AG04450 (cell line): ENCODE results near the gene TMEM59L. TPM values are rescaled to one million over a fixed set of nuclear protein-coding genes. Genes with fewer than 3 reads are reported as not detected.

Experiments
- CTCF ChIA-PET: fragments of 300-600, 350-600 bp; formaldehyde crosslinking; extraction: SDS; loops from one replicate; lab custom pipeline; 2022; ENCODE audit warnings: antibody characterized with exemption, inconsistent platforms; lab: Charles Lee
- POLR2A ChIA-PET: fragments of 350-600 bp; formaldehyde crosslinking; extraction: SDS; loops from one replicate; lab custom pipeline; 2021; ENCODE audit warnings: antibody characterized with exemption, inconsistent platforms; lab: Yijun Ruan, JAX
- DNase-seq: peaks from one replicate; pipeline ENCODE4 v3.0.0-alpha.2; 2011; ENCODE audit warnings: low read depth, low spot score
- H3K27ac ChIP-seq: one replicate; pipeline ENCODE4 v1.5.1; 2012; ENCODE audit warnings: low read depth, low read length, control low read depth
- H3K27me3 ChIP-seq: one replicate; pipeline ENCODE4 v1.6.0; 2012; ENCODE audit warnings: low read length; ENCODE audit not compliant: control insufficient read depth, insufficient read depth
- H3K4me3 ChIP-seq: 2 replicates; pipeline ENCODE4 v1.5.1; 2011; ENCODE audit warnings: mild to moderate bottlenecking, low read depth, low read length, control low read depth
- H3K9me3 ChIP-seq: 2 replicates; pipeline ENCODE4 v1.5.1; 2012; ENCODE audit warnings: low read length; ENCODE audit not compliant: control insufficient read depth, insufficient read depth
- polyA plus RNA-seq: library from polyadenylated mRNA; depleted of rRNA; stranded (reverse); fragments of >200 nt; gene quantifications from 2 replicates; pipeline ENCODE4 v1.2.3, GENCODE V29; 2011
- TF ChIP-seq, protein P1 (sequence below): IDR thresholded peaks from 2 replicates; pipeline ENCODE4 v1.5.1; 2011; ENCODE audit warnings: low read depth, low read length, control low read depth, inconsistent platforms

The TMEM59L gene
- polyA plus RNA-seq, 1 experiment: 0.81 TPM

DNA sequence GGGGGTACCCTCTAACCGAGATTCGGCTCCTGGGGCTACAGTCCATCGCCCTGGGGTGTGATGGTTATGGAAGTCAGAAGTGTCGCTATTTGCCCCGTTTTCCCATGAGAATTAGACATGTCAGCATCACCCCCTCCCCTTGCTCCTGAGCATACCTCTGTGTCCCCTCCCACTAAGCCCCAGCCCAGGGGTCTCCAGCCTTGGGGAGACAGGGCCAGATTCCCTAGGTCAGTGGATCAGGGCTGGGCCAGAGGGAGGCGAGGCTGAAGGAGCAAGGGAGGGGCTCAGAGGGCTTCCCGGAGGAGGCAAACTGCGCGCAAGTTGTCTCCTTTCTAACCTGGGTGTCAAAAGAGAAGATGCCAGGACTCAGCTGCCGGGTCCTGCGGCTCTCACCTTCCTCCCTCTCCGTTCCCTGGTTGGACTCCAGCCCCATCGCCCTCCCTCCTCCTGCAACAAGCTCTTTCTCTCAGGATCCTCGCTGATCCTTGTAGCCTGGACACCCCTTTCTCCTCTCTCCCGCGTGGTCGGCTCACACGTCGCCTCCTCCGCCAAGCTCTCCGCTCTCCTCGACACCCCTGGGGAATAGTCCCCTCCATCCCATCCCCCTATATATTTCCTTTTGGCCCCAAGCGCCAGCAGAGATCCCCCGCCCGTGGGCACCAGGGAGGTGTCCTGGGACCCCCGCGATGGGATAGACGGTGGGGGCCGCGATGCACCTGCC is 459 bp upstream of the TMEM59L start:
- TF ChIP-seq, protein P1, sequence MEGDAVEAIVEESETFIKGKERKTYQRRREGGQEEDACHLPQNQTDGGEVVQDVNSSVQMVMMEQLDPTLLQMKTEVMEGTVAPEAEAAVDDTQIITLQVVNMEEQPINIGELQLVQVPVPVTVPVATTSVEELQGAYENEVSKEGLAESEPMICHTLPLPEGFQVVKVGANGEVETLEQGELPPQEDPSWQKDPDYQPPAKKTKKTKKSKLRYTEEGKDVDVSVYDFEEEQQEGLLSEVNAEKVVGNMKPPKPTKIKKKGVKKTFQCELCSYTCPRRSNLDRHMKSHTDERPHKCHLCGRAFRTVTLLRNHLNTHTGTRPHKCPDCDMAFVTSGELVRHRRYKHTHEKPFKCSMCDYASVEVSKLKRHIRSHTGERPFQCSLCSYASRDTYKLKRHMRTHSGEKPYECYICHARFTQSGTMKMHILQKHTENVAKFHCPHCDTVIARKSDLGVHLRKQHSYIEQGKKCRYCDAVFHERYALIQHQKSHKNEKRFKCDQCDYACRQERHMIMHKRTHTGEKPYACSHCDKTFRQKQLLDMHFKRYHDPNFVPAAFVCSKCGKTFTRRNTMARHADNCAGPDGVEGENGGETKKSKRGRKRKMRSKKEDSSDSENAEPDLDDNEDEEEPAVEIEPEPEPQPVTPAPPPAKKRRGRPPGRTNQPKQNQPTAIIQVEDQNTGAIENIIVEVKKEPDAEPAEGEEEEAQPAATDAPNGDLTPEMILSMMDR: no peak
- Histone ChIP-seq H3K9me3 (peaks cover 5% of the 10 kb centered on the region), H3K27ac (no peak overlapping the region), H3K27me3 (peaks cover 77% of the 10 kb centered on the region), H3K4me3 (peak overlapping the region; percentile 57)
- ChIA-PET POLR2A (interaction anchor here (0.7 kb wide), 1 partner anchor 425 kb away, joined by 10 read pairs; no protein-coding TSS in a partner anchor), CTCF (interaction anchor here (1.2 kb wide), 1 partner anchor 235 kb away, joined by 4 read pairs; no protein-coding TSS in a partner anchor)
- DNase-seq: no peak

DNA sequence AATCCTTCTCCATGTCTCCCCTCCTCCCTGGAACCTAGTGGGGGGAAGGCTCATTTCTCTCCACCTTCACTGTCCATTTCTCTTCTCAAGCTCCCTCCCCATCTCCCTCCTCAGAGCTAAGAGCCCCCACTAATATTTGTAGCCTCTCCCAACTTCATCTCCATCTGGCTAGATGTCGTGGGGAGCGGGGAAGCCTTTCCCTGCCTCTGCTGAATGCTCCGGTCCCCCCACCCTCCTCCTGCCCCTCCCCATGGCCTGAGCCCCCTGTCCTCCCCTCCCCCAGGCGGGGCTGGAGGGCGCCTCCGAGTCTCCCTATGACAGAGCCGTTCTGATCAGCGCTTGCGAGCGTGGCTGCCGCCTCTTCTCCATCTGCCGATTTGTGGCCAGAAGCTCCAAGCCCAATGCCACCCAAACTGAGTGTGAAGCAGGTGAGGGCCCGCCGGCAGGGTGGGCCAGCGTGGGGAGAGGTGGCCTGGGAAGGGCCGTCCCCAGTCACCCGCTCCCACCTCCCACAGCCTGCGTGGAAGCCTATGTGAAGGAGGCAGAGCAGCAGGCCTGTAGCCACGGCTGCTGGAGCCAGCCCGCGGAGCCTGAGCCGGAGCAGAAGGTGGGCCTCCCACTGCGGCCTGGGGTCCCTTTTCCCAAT is 1.0 kb downstream of the TMEM59L start:
- CTCF ChIA-PET: no interaction called here
- H3K27me3 ChIP-seq: peaks cover 64% of the 10 kb centered on the region

DNA sequence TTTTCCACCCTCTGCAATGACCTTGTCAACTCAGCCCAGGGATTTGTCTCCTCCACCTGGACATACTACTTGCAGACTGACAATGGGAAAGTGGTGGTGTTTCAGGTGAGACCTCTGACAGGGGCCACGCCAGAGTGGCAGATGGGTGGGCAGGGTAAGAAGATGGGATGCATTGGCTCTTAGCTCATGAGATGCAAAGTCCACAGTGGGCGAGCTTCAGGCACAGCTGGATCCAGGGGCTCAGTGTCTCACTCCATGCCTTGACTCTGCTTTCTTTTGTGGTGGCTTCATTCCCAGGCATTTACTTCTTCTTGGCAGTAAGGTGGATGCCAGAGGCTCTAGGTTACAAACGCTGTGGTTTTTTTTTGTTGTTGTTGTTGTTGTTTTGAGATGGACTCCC is 3.4 kb downstream of the TMEM59L start:
- DNase-seq: no peak
- POLR2A ChIA-PET: interaction anchor here (0.6 kb wide), 1 partner anchor 11 kb away, joined by 3 read pairs; no protein-coding TSS in a partner anchor
- Histone ChIP-seq H3K27ac (no peak overlapping the region), H3K9me3 (peaks cover 9% of the 10 kb centered on the region), H3K27me3 (peaks cover 43% of the 10 kb centered on the region), H3K4me3 (no peak overlapping the region)
- CTCF ChIA-PET: no interaction called here
- TF ChIP-seq, protein P1: no peak

More for the DNA sequence above, 1.0 kb downstream of the TMEM59L start:
- Histone ChIP-seq H3K9me3 (peaks cover 9% of the 10 kb centered on the region), H3K4me3 (no peak overlapping the region), H3K27ac (no peak overlapping the region)
- TF ChIP-seq, protein P1: no peak
- no peak for DNase-seq
- POLR2A ChIA-PET: no interaction called here

DNA sequence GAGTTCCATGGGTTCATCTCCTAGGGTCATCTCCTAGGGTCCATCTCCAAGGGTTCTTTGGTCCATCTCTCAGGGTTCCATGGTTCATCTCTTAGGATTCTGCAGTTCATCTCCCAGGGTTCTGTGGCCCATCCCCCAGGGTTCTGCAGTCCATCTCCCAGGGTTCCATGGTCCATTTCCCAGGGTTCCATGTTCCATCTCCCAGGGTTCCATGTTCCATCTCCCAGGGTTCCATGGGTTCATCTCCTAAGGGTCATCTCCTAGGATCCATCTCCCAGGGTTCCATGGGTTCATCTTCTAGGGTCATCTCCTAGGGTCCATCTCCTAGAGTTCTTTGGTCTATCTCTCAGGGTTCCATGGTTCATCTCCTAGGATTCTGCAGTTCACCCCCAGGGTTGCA is 4.9 kb downstream of the TMEM59L start:
- no peak for DNase-seq
- Histone ChIP-seq H3K27me3 (peaks cover 30% of the 10 kb centered on the region), H3K9me3 (peaks cover 9% of the 10 kb centered on the region), H3K4me3 (no peak overlapping the region), H3K27ac (no peak overlapping the region)
- POLR2A ChIA-PET: no interaction called here
- TF ChIP-seq, protein P1: no peak
- CTCF ChIA-PET: no interaction called here

DNA sequence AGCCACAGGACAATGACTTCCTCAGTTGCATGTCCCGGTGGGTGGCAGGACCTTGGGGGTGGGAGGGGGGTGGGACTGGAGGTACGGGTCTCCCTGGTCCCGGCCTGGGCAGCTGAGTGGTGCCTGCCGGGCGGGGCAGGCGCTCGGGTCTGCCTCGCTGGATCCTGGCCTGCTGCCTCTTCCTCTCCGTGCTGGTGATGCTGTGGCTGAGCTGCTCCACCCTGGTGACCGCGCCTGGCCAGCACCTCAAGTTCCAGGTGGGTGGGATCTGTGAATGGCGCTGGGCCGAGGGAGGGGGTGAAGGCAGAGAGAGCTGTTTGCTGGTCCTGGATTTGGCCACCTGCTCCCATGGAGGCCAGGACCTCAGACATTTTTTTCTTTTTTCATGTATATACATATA is 5.6 kb downstream of the TMEM59L start:
- POLR2A ChIA-PET: no interaction called here

More for the DNA sequence above, 5.6 kb downstream of the TMEM59L start:
- DNase-seq: no peak
- TF ChIP-seq, protein P1: no peak
- CTCF ChIA-PET: interaction anchor here (0.7 kb wide), 1 partner anchor 24 kb away, joined by 4 read pairs; no protein-coding TSS in a partner anchor
- Histone ChIP-seq H3K9me3 (peaks cover 9% of the 10 kb centered on the region), H3K27ac (no peak overlapping the region), H3K4me3 (no peak overlapping the region), H3K27me3 (peaks cover 24% of the 10 kb centered on the region)
